ENCODE measurements around the gene ZDHHC12. TPM values are rescaled to one million over a fixed set of nuclear protein-coding genes. Genes with fewer than 3 reads are reported as not detected.

The ZDHHC12 gene
- total and polyA plus RNA-seq, 10 of the 15 experiments (the other 5 are each of a cell fraction or from before 2014, with no cell fraction given) = 0.95 to 146 (median 49.9) TPM

DNA sequence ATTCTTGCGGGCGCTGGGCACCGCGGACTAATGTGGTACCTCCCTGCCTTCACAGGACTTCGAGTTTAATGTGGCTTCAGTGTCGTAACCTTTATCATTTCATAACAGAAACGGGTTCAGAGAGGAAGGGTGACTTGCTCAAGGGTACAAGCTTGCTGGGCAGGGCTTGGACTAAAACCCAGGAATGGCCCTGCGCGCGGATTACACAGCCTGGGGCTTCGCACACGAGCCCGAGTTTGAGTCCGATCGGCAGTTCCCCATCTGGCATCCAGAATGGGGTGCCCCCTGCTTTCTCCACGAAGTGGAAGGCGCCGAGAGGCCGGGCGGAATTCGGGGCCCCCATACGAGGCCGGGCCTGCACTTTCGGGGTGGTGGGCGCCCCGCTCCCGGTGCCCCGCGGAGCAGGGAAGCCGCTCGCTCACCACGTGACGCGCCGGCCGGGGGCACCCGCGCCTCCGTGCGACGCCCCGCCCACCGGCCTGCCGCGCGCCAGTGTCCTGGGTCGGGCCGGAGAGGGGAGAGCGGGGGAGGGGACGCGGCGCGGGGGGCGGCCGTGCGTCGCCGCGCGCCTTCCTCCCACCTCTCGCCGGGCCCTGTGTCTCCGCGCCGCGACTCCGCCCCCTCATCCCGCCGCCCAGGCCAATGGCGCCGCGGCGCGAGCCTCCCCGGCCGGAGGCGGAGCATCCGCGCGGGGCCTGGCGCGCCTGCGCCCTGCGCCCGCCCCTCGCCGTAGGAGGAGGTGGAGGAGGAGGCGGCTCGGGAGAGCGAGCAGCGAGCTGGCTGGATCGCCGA, 35.2 kb downstream of the ZDHHC12 start, which contains the start of gene SET (continued):
- TF ChIP-seq USF1 (IDR thresholded peaks at IDR 0.05; ENCODE audit: borderline replicate concordance, extremely low read length, insufficient read depth, low read depth, low read length) (peak; percentile 92), SUZ12 (IDR thresholded peaks at IDR 0.05; ENCODE audit: unreplicated experiment) (no peak), HDAC6 (IDR thresholded peaks at IDR 0.05; ENCODE audit: unreplicated experiment) (no peak), ZNF217 (IDR thresholded peaks at IDR 0.05) (peak; percentile 54; the same call in 1 of the 2 replicates), MAX (IDR thresholded peaks at IDR 0.05; ENCODE audit: low read depth, low read length) (peak; percentile 59; the same call in 1 of the 2 replicates), FOXM1 (IDR thresholded peaks at IDR 0.05; ENCODE audit: low read depth, low read length) (no peak), POLR2A (IDR thresholded peaks at IDR 0.05; ENCODE audit: low read depth, low read length) (peak; percentile 90)
- TF ChIP-seq, protein P1, sequence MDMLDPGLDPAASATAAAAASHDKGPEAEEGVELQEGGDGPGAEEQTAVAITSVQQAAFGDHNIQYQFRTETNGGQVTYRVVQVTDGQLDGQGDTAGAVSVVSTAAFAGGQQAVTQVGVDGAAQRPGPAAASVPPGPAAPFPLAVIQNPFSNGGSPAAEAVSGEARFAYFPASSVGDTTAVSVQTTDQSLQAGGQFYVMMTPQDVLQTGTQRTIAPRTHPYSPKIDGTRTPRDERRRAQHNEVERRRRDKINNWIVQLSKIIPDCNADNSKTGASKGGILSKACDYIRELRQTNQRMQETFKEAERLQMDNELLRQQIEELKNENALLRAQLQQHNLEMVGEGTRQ (IDR thresholded peaks at IDR 0.05; ENCODE audit: borderline replicate concordance, low read depth, low read length) = no peak; the same call in 1 of the 2 replicates

- no peak overlapping the region for H3K27ac ChIP-seq (ENCODE audit: control insufficient read depth, insufficient read depth)
- H3K4me3 ChIP-seq = peak overlapping the region; percentile 95; the same call in 1 of the 2 replicates
- CTCF ChIA-PET = interaction anchor here (0.6 to 0.8 kb wide), 2 partner anchors 563 to 596 kb away, joined by 3 read pairs; no protein-coding TSS in a partner anchor
- POLR2A ChIA-PET = interaction anchor here (0.7 to 2.1 kb wide), 2 partner anchors 44 to 106 kb away, joined by 6 to 8 read pairs; no protein-coding TSS in a partner anchor
- peaks cover 3% of the 10 kb centered on the region; the same call in 1 of the 2 replicates for H4K20me1 ChIP-seq (ENCODE audit: control insufficient read depth, insufficient read depth)
- intact Hi-C loops (cut with micrococcal nuclease; ENCODE audit: unreplicated experiment) = loop anchor here (10.0 kb wide), 1 partner anchor 133 kb away; the partner anchor contains the start of gene SPTAN1
- no peaks in the 10 kb centered on the region for H3K27me3 ChIP-seq (replicated peaks in 1 of 2; ENCODE audit: control insufficient read depth in 2 of 2, insufficient read depth in 2 of 2, low read length in 1 of 2)
- DNase-seq (ENCODE audit: low read depth, low spot score) (no peak), FAIRE-seq (no peak), ATAC-seq (no peak)
- H2AFZ ChIP-seq (ENCODE audit: control insufficient read depth, low read depth, low read length) = no peak overlapping the region
- RAD21 ChIA-PET (ENCODE audit: unreplicated experiment) = interaction anchor here (1.3 to 1.7 kb wide), 2 partner anchors 30 to 42 kb away, joined by 3 to 5 read pairs; no protein-coding TSS in a partner anchor
- TF ChIP-seq SREBF1 (IDR thresholded peaks at IDR 0.05; ENCODE audit: low read length) (no peak), ZNF384 (IDR thresholded peaks at IDR 0.05; ENCODE audit: borderline replicate concordance, low read depth, low read length) (0 out of 2 replicates have a peak, but pooled peaks have one; percentile 17)
- H3K4me1 ChIP-seq (ENCODE audit: control insufficient read depth, insufficient read depth, low read length) = peaks cover 13% of the 10 kb centered on the region; the same call in 1 of the 2 replicates
- H3K4me2 ChIP-seq (ENCODE audit: control insufficient read depth, insufficient read depth) = peak overlapping the region; percentile 93
- no TSS peak for BruUV-seq (replicated peaks)
- no peaks in the 10 kb centered on the region for H3K9me3 ChIP-seq (replicated peaks; ENCODE audit: control insufficient read depth, insufficient read depth, low read length)
- SMC1A ChIA-PET (ENCODE audit: uncharacterized antibody, unreplicated experiment) = interaction anchor here (0.6 to 1.5 kb wide), 3 partner anchors 44 to 1653 kb away, joined by 3 to 7 read pairs (median 3); no protein-coding TSS in a partner anchor
- in situ Hi-C loops (cut with MboI) = no loop called here
- H3K79me2 ChIP-seq (ENCODE audit: control insufficient read depth, insufficient read depth, low read length) = peaks cover 90% of the 10 kb centered on the region
- H3K9ac ChIP-seq (ENCODE audit: control insufficient read depth, insufficient read depth, low read length) = no peak overlapping the region
- peaks cover 2 to 3% of the 10 kb centered on the region in 2 experiments for H3K36me3 ChIP-seq (ENCODE audit: control insufficient read depth in 2 of 2, insufficient read depth in 2 of 2, low read length in 1 of 2)
- 77% methylated on average over 4 of the region's 4 CpGs for WGBS (ENCODE audit: insufficient coverage, insufficient replicate concordance, low lambda C conversion rate, missing lambda C conversion rate)
Measured at GRCh38 chr9:128687453-128687852, 36.5 kb downstream of the ZDHHC12 start.
